ENCODE results near the gene GDF15.

GDF15 gene

DNA sequence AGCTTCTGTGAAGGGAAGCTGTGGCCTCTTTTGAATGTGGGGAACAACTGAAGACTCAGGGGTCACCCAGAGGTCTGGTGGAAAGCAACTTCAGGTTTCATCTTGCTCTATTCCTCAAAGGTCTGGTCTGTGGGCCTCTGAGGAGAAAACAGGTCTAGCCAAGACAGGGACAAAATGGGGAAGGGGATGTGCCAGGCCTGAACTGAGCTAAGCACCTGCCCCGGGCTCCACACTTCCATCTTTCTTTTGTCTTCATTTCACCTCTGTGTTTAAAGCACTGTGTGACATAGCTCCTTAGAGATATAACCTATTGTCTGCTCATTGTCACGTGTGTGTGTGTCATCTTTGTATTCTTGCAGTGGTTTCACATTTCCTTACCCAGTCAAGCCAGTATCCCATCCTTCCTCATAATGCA is 19.9 kb upstream of the GDF15 start:
- TF ChIP-seq, protein P1, sequence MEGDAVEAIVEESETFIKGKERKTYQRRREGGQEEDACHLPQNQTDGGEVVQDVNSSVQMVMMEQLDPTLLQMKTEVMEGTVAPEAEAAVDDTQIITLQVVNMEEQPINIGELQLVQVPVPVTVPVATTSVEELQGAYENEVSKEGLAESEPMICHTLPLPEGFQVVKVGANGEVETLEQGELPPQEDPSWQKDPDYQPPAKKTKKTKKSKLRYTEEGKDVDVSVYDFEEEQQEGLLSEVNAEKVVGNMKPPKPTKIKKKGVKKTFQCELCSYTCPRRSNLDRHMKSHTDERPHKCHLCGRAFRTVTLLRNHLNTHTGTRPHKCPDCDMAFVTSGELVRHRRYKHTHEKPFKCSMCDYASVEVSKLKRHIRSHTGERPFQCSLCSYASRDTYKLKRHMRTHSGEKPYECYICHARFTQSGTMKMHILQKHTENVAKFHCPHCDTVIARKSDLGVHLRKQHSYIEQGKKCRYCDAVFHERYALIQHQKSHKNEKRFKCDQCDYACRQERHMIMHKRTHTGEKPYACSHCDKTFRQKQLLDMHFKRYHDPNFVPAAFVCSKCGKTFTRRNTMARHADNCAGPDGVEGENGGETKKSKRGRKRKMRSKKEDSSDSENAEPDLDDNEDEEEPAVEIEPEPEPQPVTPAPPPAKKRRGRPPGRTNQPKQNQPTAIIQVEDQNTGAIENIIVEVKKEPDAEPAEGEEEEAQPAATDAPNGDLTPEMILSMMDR (IDR thresholded peaks at IDR 0.05), result no peak
- H3K9me3 ChIP-seq, result no peaks in the 10 kb centered on the region
- H3K4me1 ChIP-seq (ENCODE audit: control insufficient read depth in 1 of 2, insufficient read depth in 1 of 2, low read depth in 1 of 2, low read length in 1 of 2), result peaks cover 18 to 23% of the 10 kb centered on the region in 2 experiments
- H3K4me3 ChIP-seq (ENCODE audit: low read depth in 1 of 2, low read length in 1 of 2), result no peak overlapping the region
- no peaks in the 10 kb centered on the region for H3K27me3 ChIP-seq
- peak overlapping the region; percentile 64 for H3K27ac ChIP-seq
- H3K36me3 ChIP-seq, result peaks cover 11% of the 10 kb centered on the region

DNA sequence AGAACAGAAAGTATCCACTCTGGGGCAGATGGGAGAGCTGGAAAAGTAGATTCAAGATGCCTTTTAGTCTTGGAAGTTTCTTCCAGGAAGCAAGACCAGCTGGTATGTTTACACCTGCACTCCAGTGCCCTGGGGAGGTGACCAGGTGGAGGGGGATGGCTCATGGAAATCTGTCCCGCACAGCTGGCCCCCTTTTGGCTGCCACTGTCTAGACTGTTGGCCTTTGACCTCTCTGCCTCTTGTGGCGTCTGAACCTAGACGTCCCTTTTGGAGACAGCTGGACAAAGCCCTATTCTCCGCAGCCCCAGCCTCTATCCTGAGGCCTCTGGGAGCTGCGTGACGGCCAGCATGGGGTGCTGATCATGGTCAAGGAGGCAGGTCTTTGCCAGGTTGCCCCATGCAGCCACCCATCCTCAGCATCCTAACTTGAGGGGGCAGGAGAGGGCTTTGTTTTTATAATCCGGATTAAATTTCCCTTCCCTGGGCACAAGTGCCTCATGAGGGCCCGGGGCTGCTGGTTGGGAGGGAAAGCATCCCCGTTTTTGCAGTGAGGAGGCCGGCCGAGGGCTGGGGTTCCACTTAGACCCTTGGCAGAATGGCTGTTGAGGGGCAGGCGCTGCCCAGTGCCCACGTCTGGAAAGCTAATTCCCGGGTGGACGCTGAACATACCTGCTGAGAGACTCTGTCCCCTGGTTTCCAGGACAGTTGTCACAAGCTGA is 17.3 kb upstream of the GDF15 start:
- Histone ChIP-seq H3K4me3 (ENCODE audit: low read depth in 1 of 2, low read length in 1 of 2) (no peak overlapping the region), H3K27ac (no peak overlapping the region), H3K27me3 (no peaks in the 10 kb centered on the region), H3K9me3 (no peaks in the 10 kb centered on the region), H3K4me1 (ENCODE audit: control insufficient read depth in 1 of 2, insufficient read depth in 1 of 2, low read depth in 1 of 2, low read length in 1 of 2) (peaks cover 23 to 30% of the 10 kb centered on the region in 2 experiments), H3K36me3 (peaks cover 1% of the 10 kb centered on the region)
- TF ChIP-seq, protein P1 (IDR thresholded peaks at IDR 0.05), result no peak

DNA sequence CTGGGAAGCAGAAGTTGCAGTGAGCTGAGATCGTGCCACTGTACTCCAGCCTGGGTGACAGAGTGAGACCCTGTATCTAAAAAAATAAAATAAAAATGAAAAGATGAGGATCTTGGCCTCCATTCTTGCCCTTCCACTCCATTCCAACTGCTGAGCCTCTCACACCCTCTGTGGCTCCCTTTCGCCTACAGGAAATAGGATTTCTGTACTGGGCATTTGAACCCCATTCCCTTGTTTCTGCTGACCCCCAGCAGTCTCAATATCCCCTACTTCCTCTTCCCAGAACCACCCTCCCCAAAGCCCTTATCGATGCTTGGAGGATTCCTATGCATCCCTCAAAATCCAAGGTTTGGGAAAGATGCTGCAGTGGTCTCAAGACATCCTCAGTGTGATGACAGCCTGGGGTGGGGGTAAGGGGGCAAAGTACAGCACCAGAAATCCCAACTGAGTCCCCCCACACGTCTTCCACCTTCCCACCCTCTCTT is 12.5 kb upstream of the GDF15 start:
- H3K36me3 ChIP-seq, result no peaks in the 10 kb centered on the region
- TF ChIP-seq, protein P1 (IDR thresholded peaks at IDR 0.05), result no peak
- H3K4me1 ChIP-seq (ENCODE audit: control insufficient read depth in 1 of 2, insufficient read depth in 1 of 2, low read depth in 1 of 2, low read length in 1 of 2), result peaks cover 23 to 25% of the 10 kb centered on the region in 2 experiments
- no peaks in the 10 kb centered on the region for H3K9me3 ChIP-seq
- H3K4me3 ChIP-seq (ENCODE audit: low read depth in 1 of 2, low read length in 1 of 2), result peak overlapping the region; percentile 36 to 43
- no peaks in the 10 kb centered on the region for H3K27me3 ChIP-seq
- peak overlapping the region; percentile 95 for H3K27ac ChIP-seq

DNA sequence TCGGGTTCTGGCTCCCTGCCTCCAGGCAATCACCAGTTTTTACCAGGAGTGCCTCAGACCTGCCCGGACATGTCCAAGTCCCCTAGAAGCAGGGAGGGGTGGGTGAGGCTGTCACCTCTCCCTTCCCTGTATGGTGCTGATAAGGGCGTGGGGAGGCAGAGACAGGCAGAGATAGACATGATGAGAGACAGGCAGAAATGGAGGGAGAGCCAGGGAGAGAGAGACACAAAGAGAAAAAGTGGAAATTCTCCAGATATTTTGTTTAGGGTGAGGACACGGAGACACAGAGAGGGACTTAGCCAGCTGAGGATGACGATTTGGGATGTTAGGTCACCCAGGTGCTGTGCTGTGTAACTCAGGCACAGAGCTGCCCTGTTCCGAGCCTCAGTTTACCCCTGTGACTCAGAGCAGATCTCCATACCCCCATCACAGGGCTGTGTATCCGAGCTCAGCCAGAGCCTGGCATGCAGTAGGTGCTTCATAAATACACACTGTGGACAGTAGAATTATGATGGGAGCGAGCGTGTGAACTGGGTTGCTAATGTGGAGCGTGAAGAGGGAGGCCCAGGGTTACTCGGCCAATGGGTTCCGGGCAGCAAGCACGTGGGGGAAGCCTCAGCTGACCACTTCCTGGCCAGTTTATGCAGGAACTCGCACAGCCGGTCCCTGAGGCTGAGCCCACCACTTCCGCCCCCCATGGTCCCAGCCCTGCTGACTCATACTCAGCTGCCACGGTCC is 11.9 kb upstream of the GDF15 start:
- Histone ChIP-seq H3K9me3 (no peaks in the 10 kb centered on the region), H3K4me3 (ENCODE audit: low read depth in 1 of 2, low read length in 1 of 2) (peak overlapping the region; percentile 36 to 43), H3K27ac (peak overlapping the region; percentile 95), H3K27me3 (no peaks in the 10 kb centered on the region), H3K4me1 (ENCODE audit: control insufficient read depth in 1 of 2, insufficient read depth in 1 of 2, low read depth in 1 of 2, low read length in 1 of 2) (peaks cover 23 to 25% of the 10 kb centered on the region in 2 experiments), H3K36me3 (no peaks in the 10 kb centered on the region)
- TF ChIP-seq, protein P1 (IDR thresholded peaks at IDR 0.05), result no peak

DNA sequence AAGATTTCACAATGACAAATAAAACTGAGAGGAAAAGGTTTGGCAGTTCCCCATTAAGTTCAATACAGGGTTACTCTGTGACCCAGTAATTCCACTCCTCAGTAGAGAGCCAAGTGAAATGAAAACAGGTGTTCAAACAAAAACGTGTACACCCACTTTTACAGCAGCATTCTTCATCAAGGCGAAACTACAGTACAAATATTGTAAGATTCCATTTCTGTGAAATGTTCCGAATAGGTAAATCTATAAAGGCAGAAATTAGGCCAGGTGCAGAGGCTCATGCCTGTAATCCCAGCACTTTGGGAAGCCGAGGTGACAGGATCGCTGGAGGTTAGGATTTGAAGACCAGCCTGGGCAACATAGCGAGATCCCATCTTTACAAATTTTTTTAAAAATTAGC is 8.9 kb upstream of the GDF15 start:
- TF ChIP-seq, protein P1 (IDR thresholded peaks at IDR 0.05), result no peak
- H3K4me1 ChIP-seq (ENCODE audit: control insufficient read depth in 1 of 2, insufficient read depth in 1 of 2, low read depth in 1 of 2, low read length in 1 of 2), result peaks cover 32 to 33% of the 10 kb centered on the region in 2 experiments
- H3K4me3 ChIP-seq (ENCODE audit: low read depth in 1 of 2, low read length in 1 of 2), result no peak overlapping the region
- no peaks in the 10 kb centered on the region for H3K36me3 ChIP-seq
- H3K27me3 ChIP-seq, result no peaks in the 10 kb centered on the region
- H3K9me3 ChIP-seq, result no peaks in the 10 kb centered on the region
- H3K27ac ChIP-seq, result no peak overlapping the region

Data from neutrophil (primary cell).